MV-4-11 (cell line): ENCODE results near the gene NELL1.

Experiments
- DNase-seq: peaks from one replicate; lab custom pipeline; 2025; lab: John Stamatoyannopoulos, UW

NELL1 gene

DNA sequence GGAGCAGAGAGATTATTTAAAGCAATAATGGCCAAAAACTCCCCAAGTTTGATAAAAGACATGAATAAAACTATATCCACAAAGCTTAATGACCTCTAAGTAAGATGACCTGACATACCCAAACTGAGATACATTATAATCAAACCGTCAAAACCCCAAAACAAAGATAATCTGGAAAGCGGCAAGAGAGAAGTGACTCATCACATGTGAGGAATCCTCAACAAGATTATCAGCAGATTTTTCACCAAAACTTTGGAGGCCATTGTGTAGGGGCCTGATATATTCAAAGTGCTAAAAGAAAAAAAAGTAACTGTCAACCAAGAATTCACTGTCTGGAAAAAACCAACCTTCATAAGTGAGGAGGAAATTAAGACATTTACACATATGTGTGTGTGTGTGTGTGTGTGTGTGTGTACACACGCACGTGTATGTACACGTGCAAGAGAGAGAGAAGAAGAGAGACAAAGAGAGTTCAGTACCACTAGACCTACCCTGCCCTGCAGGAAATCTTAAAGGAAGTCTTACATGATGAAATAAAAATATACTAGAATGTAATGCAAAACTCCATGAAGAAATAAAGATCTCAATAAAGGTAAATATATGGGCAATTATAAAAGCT is 752.4 kb downstream of the NELL1 start:
- no peak for DNase-seq

- DNase-seq: no peak
Measured at GRCh38 chr11:21426931-21427330, 757.5 kb downstream of the NELL1 start.

- DNase-seq: no peak
Measured at GRCh38 chr11:21427726-21428125, 758.3 kb downstream of the NELL1 start.

- DNase-seq: no peak
Measured at GRCh38 chr11:21428796-21429195, 759.4 kb downstream of the NELL1 start.

DNA sequence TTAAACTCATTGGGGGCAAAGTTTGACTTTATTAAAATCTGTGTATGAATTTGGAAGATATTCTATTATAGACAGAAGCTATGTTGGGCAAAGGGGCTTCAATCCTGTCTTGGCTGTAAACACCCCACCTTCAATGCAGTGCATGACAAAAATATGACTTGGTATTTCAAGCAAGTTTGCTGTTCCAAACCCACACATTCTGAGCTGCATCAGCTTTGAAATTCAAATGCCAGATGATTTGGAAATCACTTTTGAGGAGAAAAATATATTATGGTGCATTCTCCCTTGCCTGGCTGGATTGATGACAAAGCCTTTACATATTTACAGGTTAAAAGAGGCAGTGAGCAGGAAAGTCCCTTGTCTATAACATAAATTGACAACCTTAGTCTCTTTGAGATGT is 760.0 kb downstream of the NELL1 start:
- DNase-seq: no peak

DNA sequence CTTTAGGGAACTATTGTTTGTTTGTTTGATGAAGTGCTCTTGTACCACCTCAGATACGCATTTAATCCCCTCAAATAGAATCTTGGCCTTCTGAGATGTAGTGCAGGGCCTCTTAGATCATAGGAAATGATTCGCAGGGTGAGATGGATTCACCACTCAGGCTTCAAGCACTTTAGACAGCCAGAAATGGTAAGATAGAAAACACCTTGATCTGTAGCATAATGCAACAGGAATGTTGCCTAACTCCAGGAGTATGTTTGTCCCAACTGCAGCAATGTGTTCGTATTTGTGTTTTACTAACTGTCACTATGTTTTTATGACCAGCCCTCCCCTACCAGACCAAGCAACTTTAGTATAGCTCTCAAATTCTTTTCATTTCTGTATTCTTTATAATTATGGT is 761.2 kb downstream of the NELL1 start:
- no peak for DNase-seq

DNA sequence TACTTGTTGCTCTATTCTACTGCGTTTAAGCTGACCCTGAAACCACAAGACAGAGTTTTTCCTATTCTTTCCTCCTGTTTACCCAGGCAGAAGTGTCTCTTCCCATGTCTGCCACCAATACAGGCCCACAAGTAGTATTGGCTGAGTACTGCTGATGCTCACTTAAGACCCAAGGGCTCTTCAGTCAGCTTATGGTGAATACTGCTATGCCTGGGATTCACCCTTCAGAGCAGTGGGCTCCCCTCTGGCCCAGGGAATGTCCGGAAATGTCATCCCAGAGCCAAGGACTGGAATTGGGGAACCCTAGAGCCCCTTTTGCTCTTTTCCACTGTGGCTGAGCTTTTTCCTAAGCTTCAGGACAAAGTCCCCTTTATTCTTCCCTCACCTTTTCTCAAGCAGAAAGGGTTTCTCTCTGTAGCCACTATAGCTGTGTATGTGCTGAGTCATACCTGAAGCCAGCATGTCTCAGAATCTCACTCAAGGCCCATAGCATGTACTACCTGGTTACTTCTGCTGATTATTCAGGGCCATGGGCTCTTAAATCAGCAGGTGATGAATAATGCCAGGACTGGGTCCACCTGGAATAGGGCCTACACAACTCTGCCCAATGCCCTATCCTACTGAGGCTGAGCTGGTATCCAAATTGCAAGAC is 777.7 kb downstream of the NELL1 start:
- DNase-seq: no peak

- no peak for DNase-seq
Measured at GRCh38 chr11:21447871-21448270, 778.5 kb downstream of the NELL1 start.

- peak; percentile 13 for DNase-seq
Measured at GRCh38 chr11:21456186-21456585, 786.8 kb downstream of the NELL1 start.

DNA sequence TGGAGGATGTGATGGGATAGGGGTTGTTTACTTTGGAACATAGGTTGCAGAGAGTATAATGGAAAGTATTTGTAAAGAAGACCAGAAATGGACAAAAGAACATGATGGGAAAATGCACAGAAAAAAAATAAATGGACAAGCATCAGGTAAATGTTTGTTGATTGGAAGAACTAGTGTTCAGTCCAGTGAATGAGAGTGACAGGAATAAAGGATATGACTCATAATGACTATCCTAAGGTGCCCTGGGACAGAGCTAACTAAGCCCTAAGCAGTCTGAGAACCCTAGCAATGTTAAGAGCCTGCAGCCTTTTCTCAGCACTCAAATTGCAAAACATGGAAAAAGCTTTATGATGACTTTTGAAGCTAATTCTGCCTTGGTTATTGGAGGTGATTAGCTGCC is 790.7 kb downstream of the NELL1 start:
- no peak for DNase-seq

GRCh38 chr11:21461701-21462100 is 792.3 kb downstream of the NELL1 start:
- DNase-seq: no peak

- no peak for DNase-seq
Measured at GRCh38 chr11:21464601-21465193, 795.3 kb downstream of the NELL1 start.

DNA sequence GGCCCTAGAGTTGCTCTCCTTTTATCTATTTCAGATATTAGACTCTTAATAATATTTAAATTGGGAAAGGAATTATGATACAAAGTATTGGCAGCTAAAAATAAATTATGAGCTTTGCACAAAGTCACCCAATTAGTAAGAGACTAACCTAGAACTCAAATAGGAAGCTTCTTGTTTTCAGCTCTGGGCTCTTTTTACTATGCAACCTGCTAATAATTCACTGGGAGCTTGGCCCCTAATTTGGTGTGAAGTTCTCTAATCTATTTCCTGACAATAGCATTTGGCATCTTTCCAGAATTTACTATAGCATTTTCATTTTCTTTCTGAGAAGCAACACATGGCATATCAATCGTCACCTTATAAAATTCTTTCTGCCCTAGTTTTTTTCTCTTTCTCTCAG is 795.8 kb downstream of the NELL1 start:
- DNase-seq: no peak

DNA sequence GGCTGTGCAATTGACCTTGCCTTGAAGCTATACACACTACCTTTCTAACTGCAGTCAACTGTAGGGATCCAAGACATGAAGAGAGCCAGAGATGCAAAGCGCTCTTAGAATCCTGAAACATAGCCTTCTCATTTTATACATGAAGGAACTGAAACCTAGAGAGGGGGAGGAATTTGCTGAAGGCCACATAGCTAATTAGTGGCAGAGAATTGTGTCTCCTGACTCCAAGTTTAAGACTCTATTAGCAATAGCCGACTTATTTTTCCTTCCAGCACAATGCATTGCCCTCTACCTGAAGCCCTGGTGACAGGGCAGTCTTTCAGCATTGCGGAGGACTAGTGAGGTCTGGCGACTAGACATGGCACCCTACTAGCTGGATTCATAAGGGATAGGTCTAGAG is 796.5 kb downstream of the NELL1 start:
- peak; percentile 34 for DNase-seq

DNA sequence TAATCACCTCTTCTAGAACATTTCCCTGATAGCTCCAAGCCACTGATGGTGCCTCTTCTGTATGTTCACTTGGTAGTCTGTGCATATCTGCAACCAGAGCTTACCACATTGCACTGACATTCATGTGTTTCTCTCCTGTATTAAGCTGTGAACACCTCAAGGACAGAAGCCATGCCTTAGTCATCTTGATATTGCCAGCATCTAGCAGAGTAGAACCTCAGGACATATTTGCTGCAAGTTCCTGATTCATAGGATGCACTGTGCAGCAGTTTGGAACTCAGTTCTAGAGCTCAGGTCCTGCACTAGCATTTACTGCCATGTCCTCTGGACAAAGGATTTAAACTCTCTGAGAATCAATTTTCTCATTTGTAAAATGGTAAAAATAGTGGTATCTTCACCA is 801.1 kb downstream of the NELL1 start:
- no peak for DNase-seq

DNA sequence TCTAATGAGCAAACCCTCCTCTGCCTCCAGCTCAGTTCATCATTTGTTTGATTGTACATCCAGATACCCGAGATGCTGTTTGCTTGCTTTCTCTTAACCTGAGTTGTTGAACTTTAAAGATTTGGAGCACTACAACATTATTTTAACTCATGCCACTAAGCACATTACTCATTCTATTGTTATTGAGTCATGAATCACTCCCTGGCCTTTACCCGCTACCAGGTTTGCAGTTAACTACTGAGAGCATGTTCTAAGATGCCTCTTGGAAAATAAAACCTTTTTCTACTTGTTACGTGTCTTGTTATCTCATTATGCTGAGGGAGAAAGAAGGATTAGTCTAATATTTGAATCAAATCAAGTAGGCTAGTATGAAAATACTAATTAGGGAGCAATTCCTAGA is 802.9 kb downstream of the NELL1 start:
- no peak for DNase-seq

DNA sequence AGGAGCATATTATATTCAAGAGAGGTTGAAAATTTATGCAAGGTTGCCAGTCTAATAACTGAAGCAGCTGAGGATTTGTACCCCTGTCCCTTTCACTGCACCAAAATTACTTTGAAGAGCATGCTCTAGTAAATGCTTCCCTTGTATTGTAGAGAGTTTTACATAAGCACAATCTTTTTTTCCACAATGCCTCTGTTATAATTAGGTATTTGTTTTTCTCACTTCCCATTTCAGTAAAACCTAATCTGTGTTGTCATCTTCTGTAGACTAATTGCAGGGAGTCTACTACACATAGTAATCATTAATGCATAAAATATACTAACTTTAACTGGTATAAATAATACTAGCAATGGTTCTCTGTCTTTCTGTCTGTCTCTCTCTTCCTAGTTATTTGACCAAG is 805.1 kb downstream of the NELL1 start:
- DNase-seq: peak; percentile 12

- DNase-seq: no peak
Measured at GRCh38 chr11:21475276-21475675, 805.9 kb downstream of the NELL1 start.

- DNase-seq: no peak
Measured at GRCh38 chr11:21476588-21476987, 807.2 kb downstream of the NELL1 start.

DNA sequence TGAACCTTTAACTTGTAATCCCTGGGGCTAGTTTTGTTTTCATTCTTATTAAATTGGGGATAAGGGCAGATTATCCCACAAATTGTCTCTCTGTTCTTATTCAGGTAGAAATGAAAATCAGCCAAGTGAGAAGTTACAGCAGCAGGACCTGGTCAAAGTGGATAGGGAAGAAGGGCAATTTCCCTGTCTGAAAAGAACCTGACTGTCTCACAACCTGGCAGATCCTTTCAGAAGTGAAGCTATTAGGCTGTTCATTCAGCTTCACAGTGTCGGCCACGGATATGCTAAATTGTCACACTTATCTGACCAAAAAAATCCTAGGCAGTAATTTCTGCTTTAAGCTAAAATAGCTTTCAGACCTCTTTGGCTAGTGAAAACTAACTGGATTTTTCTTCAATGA is 810.9 kb downstream of the NELL1 start:
- no peak for DNase-seq

DNA sequence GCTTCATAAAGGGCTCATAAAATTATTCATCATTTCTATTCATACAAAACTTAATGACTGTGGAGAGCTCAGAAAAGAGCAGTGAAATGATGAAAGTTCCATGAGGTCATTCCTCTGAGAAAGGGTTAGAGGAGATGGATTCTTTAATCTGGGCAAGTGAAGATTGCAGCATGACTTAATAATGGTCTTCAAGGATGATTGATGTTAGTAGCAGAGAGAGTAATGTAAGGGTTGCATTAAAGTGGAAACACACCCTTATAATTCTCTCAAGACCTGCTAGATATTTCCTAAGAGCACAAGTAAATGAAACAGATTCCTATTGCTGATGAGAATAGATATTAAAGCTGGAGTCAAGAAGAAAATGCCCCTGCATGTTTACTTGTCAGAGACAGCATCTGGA is 811.9 kb downstream of the NELL1 start:
- no peak for DNase-seq

GRCh38 chr11:21484039-21484438 is 814.7 kb downstream of the NELL1 start:
- no peak for DNase-seq

- no peak for DNase-seq
Measured at GRCh38 chr11:21485006-21485405, 815.6 kb downstream of the NELL1 start.

DNA sequence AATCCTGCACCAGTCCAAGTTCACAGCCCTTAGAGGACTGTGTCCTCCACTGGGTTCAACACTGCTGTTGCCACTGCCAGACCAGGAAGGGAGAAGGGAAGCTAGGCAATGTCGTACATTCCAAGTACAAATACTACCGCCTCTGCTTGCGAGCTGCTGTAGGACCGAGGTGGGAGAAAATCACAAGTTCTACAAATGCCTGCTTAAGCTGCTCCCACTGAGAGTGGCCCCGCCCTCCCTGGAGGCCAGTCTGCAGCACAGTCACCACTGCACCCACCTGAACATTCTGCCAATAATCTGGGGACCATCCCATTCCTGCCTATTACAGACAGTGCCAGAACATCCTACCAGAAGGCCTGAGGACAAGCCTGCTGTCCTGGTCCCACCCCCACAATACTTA is 816.0 kb downstream of the NELL1 start:
- no peak for DNase-seq
